ENCODE measurements around the gene PMPCB. TPM values are rescaled to one million over a fixed set of nuclear protein-coding genes. Genes with fewer than 3 reads are reported as not detected.
A peak's percentile ranks its signal among the peaks of the same experiment; 100 is the strongest.

PMPCB gene
- total RNA-seq, 1 experiment from 2014 or later = 74.4 TPM

GRCh38 chr7:103344453-103345149, 47.4 kb downstream of the PMPCB start, which contains the start of gene DNAJC2 (continued):
- TF ChIP-seq PRDM15 (CRISPR knock-in tag; IDR thresholded peaks at IDR 0.05) (no peak), TEAD4 (CRISPR knock-in tag; IDR thresholded peaks at IDR 0.05) (no peak), ARID4B (CRISPR knock-in tag; IDR thresholded peaks at IDR 0.05; ENCODE audit: borderline replicate concordance) (peak; percentile 80; the same call in 1 of the 2 replicates), ZNF416 (CRISPR knock-in tag; IDR thresholded peaks at IDR 0.05) (no peak), USF2 (CRISPR knock-in tag; IDR thresholded peaks at IDR 0.05) (no peak), FOXP4 (CRISPR knock-in tag; IDR thresholded peaks at IDR 0.05) (0 out of 2 replicates have a peak, but pooled peaks have one; percentile 43), CBFB (CRISPR knock-in tag; IDR thresholded peaks at IDR 0.05; ENCODE audit: low read depth) (no peak), MAX (CRISPR knock-in tag; IDR thresholded peaks at IDR 0.05) (peak; percentile 96), PREB (CRISPR knock-in tag; IDR thresholded peaks at IDR 0.05; ENCODE audit: borderline replicate concordance) (0 out of 2 replicates have a peak, but pooled peaks have one; percentile 46), RORB (CRISPR knock-in tag; IDR thresholded peaks at IDR 0.05) (no peak), NFE2L1 (CRISPR knock-in tag; IDR thresholded peaks at IDR 0.05) (peak; percentile 82; the same call in 1 of the 2 replicates), ZBTB21 (CRISPR knock-in tag; IDR thresholded peaks at IDR 0.05; ENCODE audit: borderline replicate concordance) (no peak), RELA (CRISPR knock-in tag; IDR thresholded peaks at IDR 0.05; ENCODE audit: borderline replicate concordance) (no peak), E2F1 (CRISPR knock-in tag; IDR thresholded peaks at IDR 0.05) (no peak), SP1 (CRISPR knock-in tag; conservative IDR thresholded peaks at IDR 0.05) (peak; percentile 73), MYBL2 (CRISPR knock-in tag; IDR thresholded peaks at IDR 0.05) (0 out of 2 replicates have a peak, but pooled peaks have one; percentile 32), NFYB (CRISPR knock-in tag; conservative IDR thresholded peaks at IDR 0.05; ENCODE audit: low read depth) (no peak), SMAD4 (CRISPR knock-in tag; IDR thresholded peaks at IDR 0.05) (no peak), OVOL2 (CRISPR knock-in tag; IDR thresholded peaks at IDR 0.05; ENCODE audit: borderline replicate concordance) (no peak), HMGA2 (CRISPR knock-in tag; IDR thresholded peaks at IDR 0.05) (no peak), IRF1 (CRISPR knock-in tag; IDR thresholded peaks at IDR 0.05) (no peak), ZNF396 (CRISPR knock-in tag; IDR thresholded peaks at IDR 0.05; ENCODE audit: borderline replicate concordance) (no peak), ATF2 (CRISPR knock-in tag; IDR thresholded peaks at IDR 0.05; ENCODE audit: borderline replicate concordance, low read depth) (no peak)
